Sigmoid colon (tissue), 7 donors: Measurements from ENCODE around the gene NPTN. TPM values are rescaled to one million over a fixed set of nuclear protein-coding genes. Genes with fewer than 3 reads are reported as not detected.

Source experiments
- DNase-seq: peaks from one replicate; pipeline ENCODE4 v3.0.0-alpha.2; 2019
- H3K27ac ChIP-seq, 4 donors: fragments of 200-600 bp; sonication (generic); one replicate each; pipeline ENCODE4 v1.5.1; 2016 to 2019; ENCODE audit warnings: mild to moderate bottlenecking in 1 of 4
- H3K27me3 ChIP-seq, 3 donors: fragments of 200-600 bp; sonication (generic); one replicate each; pipeline ENCODE4 v1.5.1; 2019; ENCODE audit warnings: mild to moderate bottlenecking in 1 of 3
- H3K36me3 ChIP-seq, 4 donors: fragments of 200-600 bp; sonication (generic); one replicate each; pipeline ENCODE4 v1.5.1; 2016 to 2019
- H3K4me1 ChIP-seq, 4 donors: fragments of 200-600 bp; sonication (generic); one replicate each; pipeline ENCODE4 v1.5.1; 2017 to 2019
- H3K4me3 ChIP-seq, 4 donors: fragments of 200-600 bp; sonication (generic); one replicate each; pipeline ENCODE4 v1.5.1; 2017 to 2019; ENCODE audit warnings: mild to moderate bottlenecking in 2 of 4, moderate library complexity in 1 of 4
- H3K9me3 ChIP-seq, 4 donors: fragments of 200-600 bp in 3 of 4; sonication (generic) in 3 of 4; one replicate each; pipeline versions ENCODE4 v1.5.1 to v1.6.1; 2013 to 2019
- EP300 ChIP-seq, 4 donors: sonication (generic); formaldehyde crosslinking; IDR thresholded peaks; one replicate each; pipeline ENCODE4 v1.6.1; 2017; ENCODE audit warnings: antibody characterized with exemption in 4 of 4
- POLR2A ChIP-seq, 2 donors: fragments of 450-650 bp; IDR thresholded peaks; one replicate each; pipeline ENCODE4 v1.6.1; 2016; ENCODE audit warnings: antibody characterized with exemption in 2 of 2, mild to moderate bottlenecking in 2 of 2, moderate library complexity in 2 of 2
- POLR2AphosphoS5 ChIP-seq, 4 donors: sonication (generic); formaldehyde crosslinking; IDR thresholded peaks; one replicate each; pipeline ENCODE4 v1.6.1; 2017; ENCODE audit warnings: antibody characterized with exemption in 4 of 4
- WGBS, 2 donors: extraction: QIAGEN DNeasy Blood & Tissue Kit; methylation state at CpG; one replicate each; pipeline ENCODE4 v1.1.7; 2013; 5-methylcytosine and 5-hydroxymethylcytosine counted together
- intact Hi-C: fragments of 100-400 bp; cut with DNase I; formaldehyde crosslinking; loops from one replicate; pipeline ENCODE4 v1.15.1; 2023
- polyA plus RNA-seq, 3 donors: library from polyadenylated mRNA; stranded (reverse); fragments of 200-250 nt; gene quantifications; one replicate each; pipeline ENCODE4 v1.2.3, GENCODE V29; 2013
- total RNA-seq, 4 donors: library from RNA; depleted of rRNA; stranded (reverse); fragments of >200 nt; gene quantifications; one replicate each; pipeline ENCODE4 v1.1.0, GENCODE V29; 2016
- TF ChIP-seq, protein P1 (sequence below), 4 experiments: fragments of 450-650 bp in 3 of 4; fragments of 200-600 bp in 1 of 4; IDR thresholded peaks; one replicate each; pipeline ENCODE4 v1.5.1; 2016 to 2019; ENCODE audit warnings: antibody characterized with exemption in 4 of 4, mild to moderate bottlenecking in 3 of 4, moderate library complexity in 2 of 4
- donor health status: healthy with polysubstance abuse.
- donor health status: Bipolar disorder and iron deficiency.
- donor health status: healthy.

NPTN gene
- total and polyA plus RNA-seq, 7 donors, result 40.8 to 320 (median 216) TPM

GRCh38 chr15:73518876-73519733, 114.1 kb downstream of the NPTN start:
- H3K36me3 ChIP-seq, result no peaks in the 10 kb centered on the region
- H3K9me3 ChIP-seq, result no peaks in the 10 kb centered on the region
- intact Hi-C loops, result no loop called here
- no peak for TF ChIP-seq POLR2A (IDR thresholded peaks at IDR 0.05)
- no peak for TF ChIP-seq EP300 (IDR thresholded peaks at IDR 0.05)
- no peak for TF ChIP-seq POLR2AphosphoS5 (IDR thresholded peaks at IDR 0.05)
- TF ChIP-seq, protein P1, sequence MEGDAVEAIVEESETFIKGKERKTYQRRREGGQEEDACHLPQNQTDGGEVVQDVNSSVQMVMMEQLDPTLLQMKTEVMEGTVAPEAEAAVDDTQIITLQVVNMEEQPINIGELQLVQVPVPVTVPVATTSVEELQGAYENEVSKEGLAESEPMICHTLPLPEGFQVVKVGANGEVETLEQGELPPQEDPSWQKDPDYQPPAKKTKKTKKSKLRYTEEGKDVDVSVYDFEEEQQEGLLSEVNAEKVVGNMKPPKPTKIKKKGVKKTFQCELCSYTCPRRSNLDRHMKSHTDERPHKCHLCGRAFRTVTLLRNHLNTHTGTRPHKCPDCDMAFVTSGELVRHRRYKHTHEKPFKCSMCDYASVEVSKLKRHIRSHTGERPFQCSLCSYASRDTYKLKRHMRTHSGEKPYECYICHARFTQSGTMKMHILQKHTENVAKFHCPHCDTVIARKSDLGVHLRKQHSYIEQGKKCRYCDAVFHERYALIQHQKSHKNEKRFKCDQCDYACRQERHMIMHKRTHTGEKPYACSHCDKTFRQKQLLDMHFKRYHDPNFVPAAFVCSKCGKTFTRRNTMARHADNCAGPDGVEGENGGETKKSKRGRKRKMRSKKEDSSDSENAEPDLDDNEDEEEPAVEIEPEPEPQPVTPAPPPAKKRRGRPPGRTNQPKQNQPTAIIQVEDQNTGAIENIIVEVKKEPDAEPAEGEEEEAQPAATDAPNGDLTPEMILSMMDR (IDR thresholded peaks at IDR 0.05), result no peak
- H3K27me3 ChIP-seq, result no peaks in the 10 kb centered on the region
- DNase-seq, result no peak
- no peaks in the 10 kb centered on the region for H3K4me1 ChIP-seq
- H3K27ac ChIP-seq, result no peak overlapping the region
- no peak overlapping the region for H3K4me3 ChIP-seq
- WGBS, 2 donors, result 88 to 90% methylated on average over 5 of the region's 5 CpGs

DNA sequence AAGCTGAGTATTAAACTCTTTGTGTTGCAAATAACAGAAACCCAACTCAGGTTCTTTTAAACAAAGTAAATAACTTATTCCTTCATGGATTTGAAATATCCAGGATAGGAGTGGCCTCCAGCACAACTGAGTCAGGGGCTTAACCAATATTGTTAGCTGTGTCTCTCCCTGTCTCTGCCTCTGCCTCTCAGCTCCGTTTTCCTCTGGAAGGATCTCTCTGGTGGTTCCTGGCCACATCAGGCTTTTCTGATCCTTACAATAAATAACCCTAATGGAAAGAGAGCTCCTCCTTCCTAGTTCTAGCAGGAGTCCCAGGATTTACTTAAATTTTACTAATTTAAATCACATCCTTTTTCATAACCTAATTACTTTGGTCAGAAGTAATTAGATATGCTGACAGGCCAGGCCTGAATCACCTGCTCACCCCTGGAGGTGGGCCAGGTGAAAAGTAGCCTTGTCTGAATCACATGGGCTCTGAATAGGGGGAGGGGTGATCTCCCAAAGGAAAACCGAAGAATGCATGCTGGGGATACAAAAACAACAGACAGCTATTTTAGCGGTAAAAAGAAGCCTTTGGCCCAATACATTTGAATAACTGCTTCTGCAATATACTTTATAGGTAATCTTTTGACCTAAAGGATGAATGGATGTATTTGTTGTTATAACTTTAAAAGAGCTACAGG, 114.9 kb downstream of the NPTN start:
- no peaks in the 10 kb centered on the region for H3K36me3 ChIP-seq

GRCh38 chr15:73517566-73517965, 115.6 kb downstream of the NPTN start:
- Histone ChIP-seq H3K36me3 (no peaks in the 10 kb centered on the region), H3K4me3 (no peak overlapping the region), H3K27ac (no peak overlapping the region), H3K4me1 (no peaks in the 10 kb centered on the region), H3K27me3 (no peaks in the 10 kb centered on the region), H3K9me3 (no peaks in the 10 kb centered on the region)
- DNase-seq, result no peak
- intact Hi-C loops, result no loop called here
- no peak for TF ChIP-seq EP300 (IDR thresholded peaks at IDR 0.05)
- TF ChIP-seq POLR2A (IDR thresholded peaks at IDR 0.05), result no peak
- TF ChIP-seq, protein P1 (IDR thresholded peaks at IDR 0.05), result no peak
- TF ChIP-seq POLR2AphosphoS5 (IDR thresholded peaks at IDR 0.05), result no peak
- 88 to 92% methylated on average over 2 of the region's 2 CpGs for WGBS, 2 donors

More for the DNA sequence above, 114.9 kb downstream of the NPTN start:
- H3K27ac ChIP-seq, result no peak overlapping the region
- DNase-seq, result no peak
- H3K9me3 ChIP-seq, result no peaks in the 10 kb centered on the region
- intact Hi-C loops, result no loop called here
- no peak overlapping the region for H3K4me3 ChIP-seq
- TF ChIP-seq, protein P1 (IDR thresholded peaks at IDR 0.05), result no peak
- TF ChIP-seq EP300 (IDR thresholded peaks at IDR 0.05) (no peak), POLR2A (IDR thresholded peaks at IDR 0.05) (no peak), POLR2AphosphoS5 (IDR thresholded peaks at IDR 0.05) (no peak)
- H3K4me1 ChIP-seq, result no peaks in the 10 kb centered on the region
- H3K27me3 ChIP-seq, result no peaks in the 10 kb centered on the region
- 75 to 83% methylated on average over 3 of the region's 3 CpGs for WGBS, 2 donors

DNA sequence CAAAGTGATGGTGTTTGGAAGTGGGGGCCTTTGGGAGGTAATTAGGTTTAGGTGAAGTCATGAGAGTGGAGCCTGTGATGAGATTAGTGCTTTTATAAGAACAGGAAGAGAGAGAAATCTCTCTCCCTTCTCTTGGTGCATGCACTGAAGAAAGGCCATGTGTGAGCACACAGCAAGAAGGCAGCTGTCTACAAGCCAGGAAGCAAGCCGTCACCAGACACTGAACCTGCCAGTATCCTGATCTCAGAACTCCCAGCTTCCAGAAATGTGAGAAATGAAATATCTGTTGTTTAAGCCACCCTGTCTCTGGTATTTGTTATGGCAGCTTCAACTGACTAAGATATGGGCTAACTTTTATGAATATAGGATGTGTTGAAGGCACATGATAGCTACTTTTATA, 117.7 kb downstream of the NPTN start:
- Histone ChIP-seq H3K4me3 (no peak overlapping the region), H3K36me3 (no peaks in the 10 kb centered on the region), H3K4me1 (no peaks in the 10 kb centered on the region), H3K27ac (no peak overlapping the region), H3K9me3 (no peaks in the 10 kb centered on the region), H3K27me3 (no peaks in the 10 kb centered on the region)
- 82 to 94% methylated on average over 1 of the region's 1 CpG for WGBS, 2 donors
- TF ChIP-seq POLR2A (IDR thresholded peaks at IDR 0.05) (no peak), EP300 (IDR thresholded peaks at IDR 0.05) (no peak), POLR2AphosphoS5 (IDR thresholded peaks at IDR 0.05) (no peak)
- TF ChIP-seq, protein P1 (IDR thresholded peaks at IDR 0.05), result no peak
- DNase-seq, result no peak
- intact Hi-C loops, result no loop called here

Other genes with a start within 250 kb of the NPTN start
- gene REC114, start 190.2 kb downstream of the NPTN start, total RNA-seq, result not detected
- gene REC114, start 190.2 kb downstream of the NPTN start, polyA plus RNA-seq, result not detected
- gene CD276, start 51.0 kb upstream of the NPTN start, total RNA-seq, result 10 to 100 TPM; 20.4 to 59.8 (median 36.7) TPM
- 10 to 100 TPM; 15.7 to 38.6 (median 16.8) TPM for gene CD276, start 51.0 kb upstream of the NPTN start, polyA plus RNA-seq
- 10 to 100 TPM in 1 of 4 donors, 1 to 10 TPM in 3; 3.6 to 10.0 (median 5.9) TPM for gene INSYN1, start 120.0 kb upstream of the NPTN start, total RNA-seq
- 1 to 10 TPM in 2 of 3 donors, under 1 TPM in 1; 0.60 to 1.2 (median 1.1) TPM for gene INSYN1, start 120.0 kb upstream of the NPTN start, polyA plus RNA-seq
- not detected for gene TBC1D21, start 240.2 kb upstream of the NPTN start, total RNA-seq
- not detected for gene TBC1D21, start 240.2 kb upstream of the NPTN start, polyA plus RNA-seq